Neural progenitor cell (in vitro differentiated cells): ENCODE data around the gene MLST8. TPM values are rescaled to one million over a fixed set of nuclear protein-coding genes. Genes with fewer than 3 reads are reported as not detected.

Source experiments
- DNase-seq: peaks from one replicate; pipeline ENCODE4 v3.0.0-alpha.2; 2016; ENCODE audit warnings: low spot score
- H2AFZ ChIP-seq: fragments of 200-600 bp; sonication (generic); replicated peaks from 2 replicates; pipeline ENCODE4 v1.6.1; 2016; ENCODE audit warnings: antibody characterized with exemption
- H3F3A ChIP-seq: fragments of 200-600 bp; sonication (generic); 2 replicates; pipeline ENCODE4 v1.6.1; 2016; ENCODE audit warnings: antibody characterized with exemption, low read depth
- H3K27ac ChIP-seq: fragments of 200-600 bp; sonication (generic); 2 replicates; pipeline ENCODE4 v1.5.1; 2016; ENCODE audit warnings: mild to moderate bottlenecking
- H3K27me3 ChIP-seq: fragments of 200-600 bp; sonication (generic); 2 replicates; pipeline ENCODE4 v1.6.1; 2016; ENCODE audit warnings: mild to moderate bottlenecking, moderate library complexity
- H3K36me3 ChIP-seq: fragments of 200-600 bp; sonication (generic); 2 replicates; pipeline ENCODE4 v1.5.1; 2016
- H3K4me1 ChIP-seq: fragments of 200-600 bp; sonication (generic); 2 replicates; pipeline ENCODE4 v1.6.1; 2016; ENCODE audit warnings: mixed run types
- H3K4me2 ChIP-seq: fragments of 200-600 bp; sonication (generic); 2 replicates; pipeline ENCODE4 v1.6.1; 2016
- H3K4me3 ChIP-seq: fragments of 200-600 bp; sonication (generic); 2 replicates; pipeline ENCODE4 v1.5.1; 2016
- H3K79me2 ChIP-seq: fragments of 200-600 bp; sonication (generic); 2 replicates; pipeline ENCODE4 v1.6.1; 2016; ENCODE audit warnings: low read depth
- H3K9ac ChIP-seq: fragments of 200-600 bp; sonication (generic); 2 replicates; pipeline ENCODE4 v1.6.1; 2016
- H3K9me3 ChIP-seq: fragments of 200-600 bp; sonication (generic); 2 replicates; pipeline ENCODE4 v1.5.1; 2016; ENCODE audit warnings: low read depth
- H4K20me1 ChIP-seq: fragments of 200-600 bp; sonication (generic); 2 replicates; pipeline ENCODE4 v1.6.1; 2016; ENCODE audit warnings: low read depth
- H3K27ac Mint-ChIP-seq: 3 replicates; pipeline ENCODE4 v1.8.0; 2021; ENCODE audit warnings: mixed read lengths
- H3K27me3 Mint-ChIP-seq: 2 replicates; pipeline ENCODE4 v1.8.0; 2022; ENCODE audit warnings: low read depth, mild to moderate bottlenecking, inconsistent platforms, moderate library complexity, mixed read lengths; ENCODE audit not compliant: insufficient read depth
- H3K36me3 Mint-ChIP-seq: 3 replicates; pipeline ENCODE4 v1.8.0; 2021; ENCODE audit warnings: mixed read lengths
- H3K4me1 Mint-ChIP-seq: 3 replicates; pipeline ENCODE4 v1.8.0; 2021; ENCODE audit warnings: mixed read lengths
- H3K4me3 Mint-ChIP-seq: 3 replicates; pipeline ENCODE4 v1.8.0; 2021; ENCODE audit warnings: mild to moderate bottlenecking, moderate library complexity, mixed read lengths
- H3K9me3 Mint-ChIP-seq: 3 replicates; pipeline ENCODE4 v1.8.0; 2020; ENCODE audit warnings: mixed read lengths
- EZH2 ChIP-seq: fragments of 200-600 bp; sonication (generic); IDR thresholded peaks from 2 replicates; pipeline ENCODE4 v1.6.1; 2017; ENCODE audit warnings: antibody characterized with exemption, mild to moderate bottlenecking, moderate library complexity
- EZH2phosphoT487 ChIP-seq: fragments of 200-600 bp; sonication (generic); IDR thresholded peaks from 2 replicates; pipeline ENCODE4 v1.6.1; 2017; ENCODE audit warnings: antibody characterized with exemption
- total RNA-seq: library from RNA; depleted of rRNA; stranded (reverse); fragments of >200 nt; gene quantifications from 2 replicates; pipeline ENCODE4 v1.2.3, GENCODE V29; 2015; ENCODE audit warnings: low replicate concordance
- TF ChIP-seq, protein P1 (sequence below): fragments of 200-600 bp; sonication (generic); IDR thresholded peaks from 2 replicates; pipeline ENCODE4 v1.5.1; 2017; ENCODE audit warnings: antibody characterized with exemption, mild to moderate bottlenecking

MLST8 gene
- total RNA-seq, 1 donor from 2014 or later, result 24.9 TPM

DNA sequence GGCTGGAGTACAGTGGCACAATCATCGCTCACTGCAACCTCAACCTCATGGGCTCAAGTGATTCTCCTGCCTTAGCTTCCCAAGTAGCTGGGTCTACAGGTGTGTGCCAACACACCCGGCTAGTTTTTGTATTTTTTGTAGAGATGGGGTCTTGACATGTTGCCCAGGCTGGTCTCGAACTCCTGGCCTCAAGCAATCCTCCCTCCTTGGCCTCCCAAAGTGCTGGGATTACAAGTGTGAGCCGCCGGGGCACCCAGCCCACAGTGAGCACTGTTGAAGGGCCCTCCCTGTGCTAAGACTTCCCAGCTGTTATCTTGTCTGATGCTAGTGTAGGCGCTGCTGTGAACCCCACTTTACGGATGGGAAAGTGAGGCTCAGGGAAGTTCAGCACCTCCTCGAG is 16.9 kb upstream of the MLST8 start:
- Histone ChIP-seq H3K4me3 (no peak overlapping the region), H4K20me1 (no peaks in the 10 kb centered on the region), H3K9ac (no peak overlapping the region), H3F3A (no peaks in the 10 kb centered on the region), H3K9me3 (no peaks in the 10 kb centered on the region), H3K36me3 (no peaks in the 10 kb centered on the region), H3K27me3 (no peaks in the 10 kb centered on the region), H3K4me1 (no peaks in the 10 kb centered on the region), H3K79me2 (no peaks in the 10 kb centered on the region), H3K4me2 (no peak overlapping the region), H2AFZ (no peak overlapping the region), H3K27ac (no peak overlapping the region)
- H3K4me1 Mint-ChIP-seq, result no peaks in the 10 kb centered on the region
- no peaks in the 10 kb centered on the region for H3K9me3 Mint-ChIP-seq
- no peak for DNase-seq
- H3K27ac Mint-ChIP-seq, result no peak overlapping the region
- no peaks in the 10 kb centered on the region for H3K36me3 Mint-ChIP-seq
- peaks cover 5% of the 10 kb centered on the region for H3K27me3 Mint-ChIP-seq
- H3K4me3 Mint-ChIP-seq, result no peak overlapping the region
- TF ChIP-seq EZH2phosphoT487 (no peak), EZH2 (no peak)
- TF ChIP-seq, protein P1, sequence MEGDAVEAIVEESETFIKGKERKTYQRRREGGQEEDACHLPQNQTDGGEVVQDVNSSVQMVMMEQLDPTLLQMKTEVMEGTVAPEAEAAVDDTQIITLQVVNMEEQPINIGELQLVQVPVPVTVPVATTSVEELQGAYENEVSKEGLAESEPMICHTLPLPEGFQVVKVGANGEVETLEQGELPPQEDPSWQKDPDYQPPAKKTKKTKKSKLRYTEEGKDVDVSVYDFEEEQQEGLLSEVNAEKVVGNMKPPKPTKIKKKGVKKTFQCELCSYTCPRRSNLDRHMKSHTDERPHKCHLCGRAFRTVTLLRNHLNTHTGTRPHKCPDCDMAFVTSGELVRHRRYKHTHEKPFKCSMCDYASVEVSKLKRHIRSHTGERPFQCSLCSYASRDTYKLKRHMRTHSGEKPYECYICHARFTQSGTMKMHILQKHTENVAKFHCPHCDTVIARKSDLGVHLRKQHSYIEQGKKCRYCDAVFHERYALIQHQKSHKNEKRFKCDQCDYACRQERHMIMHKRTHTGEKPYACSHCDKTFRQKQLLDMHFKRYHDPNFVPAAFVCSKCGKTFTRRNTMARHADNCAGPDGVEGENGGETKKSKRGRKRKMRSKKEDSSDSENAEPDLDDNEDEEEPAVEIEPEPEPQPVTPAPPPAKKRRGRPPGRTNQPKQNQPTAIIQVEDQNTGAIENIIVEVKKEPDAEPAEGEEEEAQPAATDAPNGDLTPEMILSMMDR, result no peak

DNA sequence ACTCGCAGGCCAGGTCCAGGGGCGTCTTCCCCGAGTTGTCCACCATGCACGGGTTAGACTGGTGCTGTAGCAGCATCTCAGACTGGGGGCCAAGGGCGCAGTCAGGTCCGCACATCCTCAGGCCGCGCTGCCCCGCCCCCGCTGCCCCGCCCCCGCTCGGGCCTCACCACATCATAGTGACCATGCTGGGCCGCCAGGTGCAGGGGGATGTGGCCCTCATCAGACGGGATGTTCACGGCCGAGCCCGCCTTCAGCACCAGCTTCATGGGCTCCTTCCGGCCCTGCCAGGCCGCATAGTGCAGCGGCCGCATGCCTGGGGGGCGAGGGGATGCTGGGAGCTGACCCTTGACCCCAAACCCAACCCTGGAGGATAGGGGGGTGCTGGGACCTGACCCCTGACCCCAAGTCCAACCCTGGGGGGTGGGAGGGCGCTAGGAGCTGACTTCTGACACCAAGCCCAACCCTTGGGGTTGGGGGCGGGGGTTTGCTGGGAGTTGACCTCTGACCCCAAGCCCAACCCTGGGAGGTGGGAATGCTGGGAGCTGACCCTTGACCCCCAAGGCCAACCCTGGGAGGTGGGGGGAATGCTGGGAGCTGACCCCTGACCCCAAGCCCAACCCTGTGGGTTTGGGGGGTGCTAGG is 15.9 kb upstream of the MLST8 start:
- H3K36me3 ChIP-seq, result no peaks in the 10 kb centered on the region

DNA sequence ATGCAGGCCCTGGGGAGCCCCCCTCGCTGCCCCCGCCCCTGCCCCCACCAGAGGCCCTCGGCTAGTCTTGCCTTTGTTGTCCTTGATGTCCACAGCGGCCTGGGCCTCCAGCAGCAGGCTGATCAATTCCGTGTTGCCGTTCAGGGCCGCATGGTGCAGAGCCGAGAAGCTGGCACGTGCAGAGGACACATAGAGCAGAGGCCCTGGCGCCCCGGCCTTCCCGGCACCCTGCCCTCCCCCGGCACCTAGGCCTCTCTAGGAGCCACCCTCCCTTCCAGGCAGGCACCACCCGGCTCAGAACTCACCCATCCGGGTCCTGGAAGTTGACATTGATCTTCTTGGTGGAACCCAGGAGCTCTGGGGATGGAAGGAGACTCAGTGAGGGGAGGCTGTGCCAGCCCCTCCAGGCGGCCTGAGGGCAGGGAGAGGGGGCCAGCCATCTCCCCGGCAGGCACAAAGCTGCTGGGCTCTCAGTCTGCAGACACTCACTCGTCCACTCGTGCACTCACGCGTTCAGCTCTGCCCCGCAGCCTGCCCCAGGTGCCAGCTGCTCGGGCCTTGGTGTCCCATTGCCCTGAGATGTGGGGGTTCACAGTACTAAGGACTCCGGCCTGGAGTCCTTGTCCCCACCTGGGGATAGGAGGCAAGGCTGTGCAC is 15.1 kb upstream of the MLST8 start:
- Mint-ChIP-seq H3K27ac (no peak overlapping the region), H3K9me3 (no peaks in the 10 kb centered on the region), H3K36me3 (no peaks in the 10 kb centered on the region), H3K27me3 (peaks cover 2% of the 10 kb centered on the region), H3K4me3 (no peak overlapping the region), H3K4me1 (peaks cover 8% of the 10 kb centered on the region)
- Histone ChIP-seq H2AFZ (no peak overlapping the region), H3K9me3 (no peaks in the 10 kb centered on the region), H3K4me2 (no peak overlapping the region), H3K4me1 (peaks cover 4% of the 10 kb centered on the region), H3K9ac (no peak overlapping the region), H3K36me3 (no peaks in the 10 kb centered on the region), H3K79me2 (no peaks in the 10 kb centered on the region), H3K4me3 (no peak overlapping the region), H3K27me3 (peaks cover 7% of the 10 kb centered on the region), H4K20me1 (peaks cover 9% of the 10 kb centered on the region), H3F3A (no peaks in the 10 kb centered on the region), H3K27ac (no peak overlapping the region)
- no peak for DNase-seq
- no peak for TF ChIP-seq EZH2
- TF ChIP-seq EZH2phosphoT487, result no peak
- TF ChIP-seq, protein P1, result no peak

More for the DNA sequence above, 15.9 kb upstream of the MLST8 start:
- H3K9me3 ChIP-seq, result no peaks in the 10 kb centered on the region
- peaks cover 2% of the 10 kb centered on the region for H3K27me3 Mint-ChIP-seq
- H3K9ac ChIP-seq, result no peak overlapping the region
- no peaks in the 10 kb centered on the region for H3K9me3 Mint-ChIP-seq
- H3K4me2 ChIP-seq, result no peak overlapping the region
- TF ChIP-seq EZH2phosphoT487 (no peak), EZH2 (no peak)
- TF ChIP-seq, protein P1, result no peak
- H3K27ac Mint-ChIP-seq, result no peak overlapping the region
- no peaks in the 10 kb centered on the region for H3K36me3 Mint-ChIP-seq
- no peaks in the 10 kb centered on the region for H3K4me1 ChIP-seq
- H4K20me1 ChIP-seq, result peaks cover 2% of the 10 kb centered on the region
- H3K27ac ChIP-seq, result no peak overlapping the region
- H3K4me3 ChIP-seq, result no peak overlapping the region
- H3K79me2 ChIP-seq, result no peaks in the 10 kb centered on the region
- DNase-seq, result no peak
- no peak overlapping the region for H3K4me3 Mint-ChIP-seq
- H2AFZ ChIP-seq, result no peak overlapping the region
- no peaks in the 10 kb centered on the region for H3K27me3 ChIP-seq
- H3K4me1 Mint-ChIP-seq, result peaks cover under 1% of the 10 kb centered on the region
- no peaks in the 10 kb centered on the region for H3F3A ChIP-seq
